Endothelial cell of umbilical vein (primary cell): Measurements from ENCODE around the gene TPBG.

Experiments
- CTCF ChIP-seq, 2 donors: IDR thresholded peaks; 1 replicate in 1 of 2; 2 replicates in 1 of 2; pipeline ENCODE4 v1.5.1; 2011; ENCODE audit warnings: low read length in 2 of 2, mild to moderate bottlenecking in 2 of 2, moderate library complexity in 2 of 2, control low read depth in 1 of 2, inconsistent platforms in 1 of 2, low read depth in 1 of 2; ENCODE audit not compliant: insufficient read depth in 1 of 2; ENCODE audit errors: extremely low read depth in 1 of 2
- EZH2 ChIP-seq: IDR thresholded peaks from 2 replicates; pipeline ENCODE4 v1.6.1; 2012; ENCODE audit warnings: borderline replicate concordance, low read depth, mild to moderate bottlenecking, moderate library complexity, low read length, inconsistent platforms; ENCODE audit not compliant: severe bottlenecking
- POLR2AphosphoS5 ChIP-seq: IDR thresholded peaks from 2 replicates; pipeline ENCODE4 v1.6.1; 2012; ENCODE audit warnings: low read depth, mild to moderate bottlenecking, control low read depth, low read length, moderate library complexity; ENCODE audit not compliant: insufficient read depth

DNA sequence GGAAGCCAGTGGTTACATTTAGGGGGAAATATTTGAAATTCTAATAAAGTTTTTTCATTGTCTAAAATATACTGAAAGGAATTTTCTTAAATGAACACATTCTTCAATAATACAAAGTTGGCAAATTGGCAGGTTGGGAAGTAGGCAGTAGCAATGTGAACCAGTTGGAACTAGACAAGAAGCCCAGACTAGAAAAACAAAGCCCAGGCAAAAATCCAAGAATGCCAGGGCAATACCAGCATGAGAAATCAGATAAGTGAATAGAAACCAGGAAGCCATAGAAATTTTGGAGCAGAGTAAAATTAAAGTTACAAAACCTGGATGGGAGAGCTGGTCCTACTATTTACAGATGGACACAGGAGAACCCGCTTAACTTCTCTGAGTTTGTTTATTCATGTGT lies 52.2 kb downstream of the TPBG start:
- TF ChIP-seq EZH2 = no peak
- no peak for TF ChIP-seq CTCF (IDR thresholded peaks at IDR 0.05; ENCODE audit: extremely low read depth in 1 of 2, insufficient read depth in 1 of 2, low read depth in 1 of 2, low read length in 2 of 2)
- TF ChIP-seq POLR2AphosphoS5 = no peak
